Neural crest cell (in vitro differentiated cells): ENCODE results near the gene ATP10B. TPM values are rescaled to one million over a fixed set of nuclear protein-coding genes. Genes with fewer than 3 reads are reported as not detected.

ENCODE experiments used
- DNase-seq: peaks from one replicate; pipeline ENCODE4 v3.0.0; 2021; ENCODE audit warnings: low read depth, mixed read lengths, low spot score
- H3K27ac Mint-ChIP-seq: one replicate; pipeline ENCODE4 v1.8.0; 2021; ENCODE audit warnings: mild to moderate bottlenecking, mixed read lengths; ENCODE audit not compliant: unreplicated experiment
- H3K27me3 Mint-ChIP-seq: 2 replicates; pipeline ENCODE4 v1.8.0; 2021; ENCODE audit warnings: low read depth, mild to moderate bottlenecking, mixed read lengths
- H3K36me3 Mint-ChIP-seq: 2 replicates; pipeline ENCODE4 v1.8.0; 2021; ENCODE audit warnings: low read depth, mild to moderate bottlenecking, mixed read lengths
- H3K4me1 Mint-ChIP-seq: 2 replicates; pipeline ENCODE4 v1.8.0; 2021; ENCODE audit warnings: mixed read lengths
- H3K4me3 Mint-ChIP-seq: one replicate; pipeline ENCODE4 v1.8.0; 2021; ENCODE audit warnings: mild to moderate bottlenecking, mixed read lengths
- H3K9me3 Mint-ChIP-seq: 2 replicates; pipeline ENCODE4 v1.8.0; 2021; ENCODE audit warnings: mixed read lengths
- CTCF ChIP-seq: fragments of 200-600 bp; sonication (generic); conservative IDR thresholded peaks from 2 replicates; pipeline ENCODE4 v1.5.0; 2021; ENCODE audit warnings: antibody characterized with exemption, mild to moderate bottlenecking
- total RNA-seq: library from RNA; stranded (reverse); gene quantifications from 2 replicates; pipeline ENCODE4 v1.2.1, GENCODE V29; 2021

Gene ATP10B
- total RNA-seq, 1 donor from 2014 or later = 10.8 TPM

GRCh38 chr5:160869989-160870521, 18.0 kb upstream of the ATP10B start:
- H3K9me3 Mint-ChIP-seq = peaks cover 3% of the 10 kb centered on the region
- no peak overlapping the region for H3K27ac Mint-ChIP-seq
- H3K27me3 Mint-ChIP-seq = no peaks in the 10 kb centered on the region
- DNase-seq = no peak
- TF ChIP-seq CTCF = no peak
- peaks cover 7% of the 10 kb centered on the region for H3K4me1 Mint-ChIP-seq
- no peaks in the 10 kb centered on the region for H3K36me3 Mint-ChIP-seq
- H3K4me3 Mint-ChIP-seq = no peak overlapping the region

- H3K36me3 Mint-ChIP-seq = no peaks in the 10 kb centered on the region
- H3K4me1 Mint-ChIP-seq = peaks cover under 1% of the 10 kb centered on the region
- no peak overlapping the region for H3K27ac Mint-ChIP-seq
- H3K4me3 Mint-ChIP-seq = no peak overlapping the region
- no peaks in the 10 kb centered on the region for H3K27me3 Mint-ChIP-seq
- no peak for TF ChIP-seq CTCF
- peaks cover under 1% of the 10 kb centered on the region for H3K9me3 Mint-ChIP-seq
- no peak for DNase-seq
Observed at GRCh38 chr5:160867976-160868375, 16.0 kb upstream of the ATP10B start.

- Mint-ChIP-seq H3K27me3 (no peaks in the 10 kb centered on the region), H3K4me3 (peak overlapping the region; percentile 62), H3K27ac (peak overlapping the region; percentile 90), H3K4me1 (peaks cover 27% of the 10 kb centered on the region), H3K9me3 (peaks cover 5% of the 10 kb centered on the region), H3K36me3 (no peaks in the 10 kb centered on the region)
- no peak for DNase-seq
- no peak for TF ChIP-seq CTCF
Observed at GRCh38 chr5:160851451-160851850, 560 bp downstream of the ATP10B start.

- H3K36me3 Mint-ChIP-seq = no peaks in the 10 kb centered on the region
- no peak for TF ChIP-seq CTCF
- H3K4me3 Mint-ChIP-seq = no peak overlapping the region
- H3K27ac Mint-ChIP-seq = no peak overlapping the region
- H3K4me1 Mint-ChIP-seq = peaks cover 27% of the 10 kb centered on the region
- peaks cover 2% of the 10 kb centered on the region for H3K9me3 Mint-ChIP-seq
- no peak for DNase-seq
- H3K27me3 Mint-ChIP-seq = no peaks in the 10 kb centered on the region
Observed at GRCh38 chr5:160850421-160850820, 1.6 kb downstream of the ATP10B start.

- Mint-ChIP-seq H3K27me3 (no peaks in the 10 kb centered on the region), H3K9me3 (no peaks in the 10 kb centered on the region), H3K36me3 (no peaks in the 10 kb centered on the region), H3K4me1 (peaks cover 26% of the 10 kb centered on the region), H3K4me3 (no peak overlapping the region), H3K27ac (no peak overlapping the region)
- no peak for TF ChIP-seq CTCF
- DNase-seq = no peak
Observed at GRCh38 chr5:160847526-160848085, 4.4 kb downstream of the ATP10B start.
